Right renal cortex interstitium (tissue), 3 donors: ENCODE measurements around the gene DQX1. TPM values are rescaled to one million over a fixed set of nuclear protein-coding genes. Genes with fewer than 3 reads are reported as not detected.

Experiments
- DNase-seq, 3 donors: peaks; one replicate each; pipeline ENCODE4 v3.0.0-alpha.2; 2013; ENCODE audit warnings: low read depth in 3 of 3, low spot score in 2 of 3
- polyA plus RNA-seq, 3 donors: library from polyadenylated mRNA; unstranded; fragments of 120-200 nt; gene quantifications; one replicate each; pipeline ENCODE4 v1.2.1, GENCODE V29; 2013; ENCODE audit not compliant: insufficient read length in 3 of 3

DQX1 gene
- polyA plus RNA-seq, 3 donors: 0.08 to 0.18 (median 0.12) TPM

DNA sequence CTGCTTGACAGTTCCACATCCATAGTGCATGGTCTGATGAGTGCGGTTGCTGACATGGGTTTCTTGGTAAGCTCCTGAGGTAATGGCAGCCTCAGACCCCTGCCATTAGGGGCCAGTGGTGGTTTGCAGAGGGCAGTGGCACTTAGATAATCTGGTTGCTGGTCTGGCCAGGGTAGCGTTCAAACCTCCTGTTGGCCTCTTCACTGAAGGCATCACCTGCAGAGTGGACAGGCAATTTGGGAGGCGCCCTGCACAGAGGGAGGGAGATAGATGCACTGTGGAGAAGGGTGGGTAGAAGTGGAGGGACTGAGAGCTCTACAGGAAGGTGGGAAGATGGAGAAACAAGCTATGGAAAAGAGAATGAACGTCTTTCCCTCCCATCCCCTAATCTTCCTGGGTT is 7.4 kb upstream of the DQX1 start:
- no peak for DNase-seq

- no peak for DNase-seq
These were observed 6.2 kb upstream of the DQX1 start for GRCh38 chr2:74532222-74532621.

- DNase-seq: no peak
These were observed 5.6 kb upstream of the DQX1 start for GRCh38 chr2:74531666-74532065.

DNA sequence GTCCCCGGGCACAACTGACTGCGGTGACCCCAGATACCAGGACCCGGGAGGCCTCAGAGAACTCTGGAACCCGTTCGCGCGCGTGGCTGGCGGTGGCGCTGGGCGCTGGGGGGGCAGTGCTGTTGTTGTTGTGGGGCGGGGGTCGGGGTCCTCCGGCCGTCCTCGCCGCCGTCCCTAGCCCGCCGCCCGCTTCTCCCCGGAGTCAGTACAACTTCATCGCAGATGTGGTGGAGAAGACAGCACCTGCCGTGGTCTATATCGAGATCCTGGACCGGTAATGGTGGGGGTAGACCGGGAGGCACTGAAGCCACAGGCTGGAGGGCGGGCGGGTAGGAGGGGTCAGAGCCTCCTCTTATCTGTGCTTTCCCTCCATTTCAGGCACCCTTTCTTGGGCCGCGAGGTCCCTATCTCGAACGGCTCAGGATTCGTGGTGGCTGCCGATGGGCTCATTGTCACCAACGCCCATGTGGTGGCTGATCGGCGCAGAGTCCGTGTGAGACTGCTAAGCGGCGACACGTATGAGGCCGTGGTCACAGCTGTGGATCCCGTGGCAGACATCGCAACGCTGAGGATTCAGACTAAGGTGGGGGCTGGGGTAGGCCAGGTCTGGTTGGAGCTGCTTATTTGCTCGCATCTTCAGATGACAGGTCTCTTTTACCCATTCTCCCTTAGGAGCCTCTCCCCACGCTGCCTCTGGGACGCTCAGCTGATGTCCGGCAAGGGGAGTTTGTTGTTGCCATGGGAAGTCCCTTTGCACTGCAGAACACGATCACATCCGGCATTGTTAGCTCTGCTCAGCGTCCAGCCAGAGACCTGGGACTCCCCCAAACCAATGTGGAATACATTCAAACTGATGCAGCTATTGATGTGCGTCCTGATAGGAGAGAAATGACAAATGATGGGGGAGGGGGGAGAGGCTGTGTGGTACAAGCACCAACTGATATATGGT is 4.5 kb upstream of the DQX1 start:
- no peak for DNase-seq

DNA sequence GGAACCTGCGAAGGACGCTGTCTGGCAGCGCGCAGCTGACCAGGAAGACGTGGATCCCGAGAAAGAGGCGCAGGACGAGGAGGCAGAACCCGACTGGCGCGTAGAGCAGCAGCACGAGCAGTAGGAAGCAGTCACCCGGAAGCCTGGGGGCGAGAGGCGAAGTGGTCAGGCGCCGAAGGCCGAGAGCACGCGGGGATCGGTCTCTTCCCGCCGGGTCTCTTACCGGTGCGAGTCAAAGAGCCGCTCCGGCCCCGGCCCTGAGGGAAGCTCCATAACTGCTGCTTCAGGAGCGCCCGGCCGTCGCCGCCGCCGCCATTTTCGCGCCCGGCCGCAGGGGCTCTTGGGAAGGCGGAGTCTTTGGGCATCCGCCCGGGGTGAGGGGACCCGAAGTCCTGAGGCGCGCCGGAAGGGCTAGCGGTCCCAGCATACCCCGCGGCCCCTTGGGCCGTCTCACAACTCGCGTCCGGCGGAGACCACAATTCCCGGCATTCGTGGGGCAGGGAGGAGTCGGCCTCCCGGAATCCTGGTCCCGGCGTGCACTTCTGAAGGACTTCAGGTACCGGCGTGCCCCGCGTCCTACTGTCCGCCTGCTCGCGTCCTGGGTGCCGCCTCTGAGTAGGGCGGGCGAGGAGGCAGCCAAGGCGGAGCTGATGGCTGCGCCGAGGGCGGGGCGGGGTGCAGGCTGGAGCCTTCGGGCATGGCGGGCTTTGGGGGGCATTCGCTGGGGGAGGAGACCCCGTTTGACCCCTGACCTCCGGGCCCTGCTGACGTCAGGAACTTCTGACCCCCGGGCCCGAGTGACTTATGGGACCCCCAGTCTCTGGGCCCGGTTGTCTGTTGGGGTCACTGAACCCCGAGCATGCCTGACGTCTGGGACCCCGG is 3.6 kb upstream of the DQX1 start, which contains the start of the genes AUP1 and HTRA2:
TSS of gene AUP1 (minus strand) at position 350 of the 882 bp plus-strand sequence. CDS start at position 273, 77 bp downstream.
TSS of gene HTRA2 (plus strand) at position 577 of the 882 bp plus-strand sequence. CDS start at position 651, 74 bp downstream.
- peak; percentile 92 to 98 (median 95) for DNase-seq

GRCh38 chr2:74528600-74529356 is 2.7 kb upstream of the DQX1 start:
- no peak for DNase-seq

- no peak for DNase-seq
These were observed 1.7 kb upstream of the DQX1 start for GRCh38 chr2:74527741-74528140.

DNA sequence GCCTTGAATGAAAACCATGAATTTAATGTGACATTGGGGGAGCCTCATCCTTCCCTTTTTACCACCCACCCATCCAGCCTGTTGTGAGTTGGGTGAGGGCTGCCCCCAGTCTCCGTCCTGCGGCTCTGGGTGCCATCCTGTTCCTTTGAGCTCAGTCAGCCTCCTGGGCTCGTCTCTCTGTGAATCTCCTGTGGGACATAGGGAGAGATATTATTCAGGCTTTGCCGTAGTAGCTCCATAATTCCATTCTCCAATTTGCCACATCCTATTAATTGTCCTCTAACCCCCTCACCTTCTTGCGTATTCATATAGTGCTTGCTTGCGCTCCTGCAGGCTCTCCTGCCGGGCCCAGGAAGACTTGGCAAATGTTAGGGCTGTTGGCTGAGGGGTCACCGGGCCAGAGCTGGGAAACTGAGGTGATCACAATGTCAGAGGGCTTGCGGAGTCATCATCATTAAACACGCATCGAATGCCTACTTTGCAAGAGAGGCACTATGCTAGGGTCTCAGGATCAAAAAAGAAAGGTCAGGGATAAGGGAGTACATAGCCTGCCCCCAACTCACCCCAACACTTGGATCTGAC is 709 bp upstream of the DQX1 start:
- DNase-seq: no peak

- no peak for DNase-seq
These were observed 895 bp downstream of the DQX1 start for GRCh38 chr2:74524955-74525716.

GRCh38 chr2:74524005-74524404 is 2.0 kb downstream of the DQX1 start:
- no peak for DNase-seq

- no peak for DNase-seq
These were observed 3.5 kb downstream of the DQX1 start for GRCh38 chr2:74522516-74522915.

DNA sequence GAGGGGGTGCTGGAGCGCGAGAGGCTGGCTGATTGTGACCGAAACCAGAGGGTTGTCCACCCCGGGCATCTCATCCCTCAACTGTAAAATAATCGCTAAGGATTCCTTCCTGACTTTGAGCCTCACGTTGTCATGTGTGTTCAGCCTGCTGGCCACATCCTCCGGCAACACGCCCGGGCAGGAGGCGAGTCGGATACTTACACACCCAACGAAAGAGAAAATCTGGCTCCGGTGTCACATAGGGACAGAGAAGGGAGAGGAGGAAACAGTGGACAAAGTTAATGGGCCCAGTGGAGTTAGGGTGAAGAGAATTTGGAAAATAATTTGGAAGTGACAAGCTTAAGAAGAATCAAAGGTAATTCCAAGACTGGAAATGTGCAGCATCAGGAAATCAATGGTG is 9.4 kb downstream of the DQX1 start:
- DNase-seq: no peak

DNA sequence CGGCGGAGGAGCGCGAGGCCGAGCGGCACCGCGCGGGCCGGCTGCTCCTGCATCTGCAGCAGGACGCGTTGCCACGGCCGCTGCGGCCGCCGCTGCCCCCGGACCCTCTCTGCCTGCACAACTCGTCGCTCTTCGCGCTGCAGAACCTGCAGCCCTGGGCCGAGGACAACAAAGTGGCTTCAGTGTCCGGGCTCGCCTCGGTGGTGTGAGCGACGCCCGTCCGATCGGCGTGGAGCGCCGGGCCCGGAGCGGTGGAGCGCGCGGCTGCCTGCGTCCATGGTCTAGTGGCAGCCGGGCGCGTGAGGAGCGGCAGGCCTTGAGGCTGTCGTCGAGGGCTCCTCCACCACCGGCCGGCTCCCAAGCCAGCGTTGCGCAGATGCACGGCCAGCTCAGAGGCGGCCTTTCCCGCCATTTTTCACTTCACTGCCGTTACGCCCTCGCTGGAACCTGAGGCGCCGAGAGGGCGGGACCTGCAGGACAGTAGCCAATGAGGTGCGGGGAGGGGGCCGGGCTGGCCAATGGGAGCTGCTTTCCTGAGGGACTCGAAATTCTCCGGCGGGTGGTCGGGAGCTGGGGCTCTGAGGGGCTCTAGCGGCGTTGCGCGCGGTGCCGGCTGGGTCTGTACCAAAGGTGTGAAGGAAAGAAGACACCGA is 9.9 kb downstream of the DQX1 start:
- DNase-seq: no peak

GRCh38 chr2:74515271-74515980 is 10.6 kb downstream of the DQX1 start:
- no peak for DNase-seq

DNA sequence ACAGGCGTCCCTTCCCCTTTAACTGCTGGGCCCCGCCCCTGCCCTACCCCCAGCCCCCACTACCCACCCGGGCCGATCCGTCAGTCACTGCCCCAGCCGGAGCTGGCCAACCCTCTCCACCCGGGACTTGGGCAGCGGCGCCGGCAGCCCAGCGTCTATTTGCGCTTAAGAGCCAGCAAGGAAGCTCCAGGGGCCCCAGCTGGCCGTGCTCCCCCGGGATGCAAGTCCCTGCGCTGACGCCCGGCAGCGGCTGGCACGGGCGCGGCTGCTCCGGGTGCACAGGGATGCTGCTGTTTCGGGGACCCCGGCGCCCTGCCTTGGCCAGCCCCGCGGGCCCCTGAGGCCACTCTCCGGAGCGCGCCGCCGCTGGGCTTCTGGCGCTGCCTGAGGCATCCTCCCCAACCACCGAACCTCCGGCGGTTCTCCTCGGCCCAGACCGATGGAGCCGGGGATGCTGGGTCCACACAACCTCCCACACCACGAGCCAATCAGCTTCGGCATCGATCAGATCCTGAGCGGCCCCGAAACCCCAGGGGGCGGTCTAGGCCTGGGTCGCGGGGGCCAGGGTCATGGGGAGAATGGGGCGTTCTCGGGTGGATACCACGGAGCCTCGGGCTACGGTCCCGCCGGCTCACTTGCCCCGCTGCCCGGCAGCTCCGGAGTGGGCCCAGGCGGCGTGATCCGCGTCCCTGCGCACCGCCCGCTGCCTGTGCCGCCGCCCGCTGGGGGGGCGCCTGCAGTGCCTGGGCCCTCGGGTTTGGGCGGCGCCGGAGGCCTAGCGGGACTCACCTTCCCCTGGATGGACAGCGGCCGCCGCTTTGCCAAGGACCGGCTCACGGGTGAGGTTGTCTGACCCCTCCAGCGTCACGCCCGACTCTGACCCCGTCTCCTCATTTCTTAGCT is 11.4 kb downstream of the DQX1 start, which contains the start of gene TLX2:
TSS of gene TLX2 (plus strand) at position 83 of the 903 bp plus-strand sequence. CDS start at position 440, 357 bp downstream.
- DNase-seq: no peak

GRCh38 chr2:74513605-74514367 is 12.2 kb downstream of the DQX1 start:
- no peak for DNase-seq
